H9 (cell line): ENCODE results near the gene EXOC6. TPM values are rescaled to one million over a fixed set of nuclear protein-coding genes. Genes with fewer than 3 reads are reported as not detected.

Experiments used
- DNase-seq: peaks from one replicate; pipeline ENCODE4 v3.0.0-alpha.2; 2017
- H2AFZ ChIP-seq: one replicate; pipeline ENCODE4 v1.6.1; 2013; ENCODE audit warnings: mild to moderate bottlenecking, low read length, control low read depth, moderate library complexity
- H2AK5ac ChIP-seq: 2 replicates; pipeline ENCODE4 v1.6.1; 2013; ENCODE audit warnings: low read length, control low read depth, mixed read lengths; ENCODE audit not compliant: insufficient read length
- H2BK120ac ChIP-seq: one replicate; pipeline ENCODE4 v1.6.1; 2013; ENCODE audit warnings: low read depth, mild to moderate bottlenecking, low read length, control low read depth, inconsistent platforms; ENCODE audit not compliant: poor library complexity, severe bottlenecking
- H2BK12ac ChIP-seq: 2 replicates; pipeline ENCODE4 v1.6.1; 2013; ENCODE audit warnings: low read length, control low read depth, mixed read lengths, low read depth; ENCODE audit not compliant: insufficient read length
- H2BK15ac ChIP-seq: 2 replicates; pipeline ENCODE4 v1.6.1; 2013; ENCODE audit warnings: low read depth, low read length, control low read depth
- H2BK20ac ChIP-seq: one replicate; pipeline ENCODE4 v1.6.1; 2013; ENCODE audit warnings: low read depth, mild to moderate bottlenecking, low read length, control low read depth, inconsistent platforms; ENCODE audit not compliant: poor library complexity, severe bottlenecking
- H2BK5ac ChIP-seq: 2 replicates; pipeline ENCODE4 v1.6.1; 2013; ENCODE audit warnings: low read length, control low read depth, mixed read lengths; ENCODE audit not compliant: insufficient read length
- H3K14ac ChIP-seq: 2 replicates; pipeline ENCODE4 v1.6.1; 2013; ENCODE audit warnings: low read length, control low read depth; ENCODE audit not compliant: insufficient read depth
- H3K18ac ChIP-seq: 2 replicates; pipeline ENCODE4 v1.6.1; 2013; ENCODE audit warnings: low read depth, mild to moderate bottlenecking, mixed read lengths, low read length, control low read depth; ENCODE audit not compliant: insufficient read length
- H3K23ac ChIP-seq: 2 replicates; pipeline ENCODE4 v1.6.1; 2013; ENCODE audit warnings: low read length, control low read depth, mixed read lengths, low read depth; ENCODE audit not compliant: insufficient read length
- H3K23me2 ChIP-seq: 2 replicates; pipeline ENCODE4 v1.6.1; 2013; ENCODE audit warnings: low read depth, mild to moderate bottlenecking, mixed read lengths, low read length, control low read depth; ENCODE audit not compliant: insufficient read length, poor library complexity, severe bottlenecking
- H3K27ac ChIP-seq: 2 replicates; pipeline ENCODE4 v1.5.1; 2013; ENCODE audit warnings: low read length, control low read depth, mixed read lengths, low read depth; ENCODE audit not compliant: insufficient read length
- H3K27me3 ChIP-seq: 2 replicates; pipeline ENCODE4 v1.6.1; 2013; ENCODE audit warnings: low read length, control low read depth, inconsistent platforms; ENCODE audit not compliant: insufficient read depth
- H3K4ac ChIP-seq: 2 replicates; pipeline ENCODE4 v1.6.1; 2013; ENCODE audit warnings: low read depth, mild to moderate bottlenecking, control low read depth, inconsistent platforms, low read length, moderate library complexity
- H3K4me1 ChIP-seq: 2 replicates; pipeline ENCODE4 v1.6.1; 2013; ENCODE audit warnings: low read length, control low read depth, inconsistent platforms; ENCODE audit not compliant: insufficient read depth
- H3K4me2 ChIP-seq: 2 replicates; pipeline ENCODE4 v1.6.1; 2013; ENCODE audit warnings: low read length, control low read depth, mixed read lengths; ENCODE audit not compliant: insufficient read length, insufficient read depth
- H3K56ac ChIP-seq: 2 replicates; pipeline ENCODE4 v1.6.1; 2013; ENCODE audit warnings: low read depth, mild to moderate bottlenecking, mixed read lengths, low read length, control low read depth; ENCODE audit not compliant: insufficient read length
- H3K79me1 ChIP-seq: 2 replicates; pipeline ENCODE4 v1.6.1; 2013; ENCODE audit warnings: low read depth, mild to moderate bottlenecking, moderate library complexity, low read length, control low read depth, inconsistent platforms; ENCODE audit not compliant: insufficient read depth, poor library complexity, severe bottlenecking
- H3K79me2 ChIP-seq: 2 replicates; pipeline ENCODE4 v1.6.1; 2013; ENCODE audit warnings: low read length, control low read depth, inconsistent platforms; ENCODE audit not compliant: insufficient read depth
- H3K9ac ChIP-seq: 2 replicates; pipeline ENCODE4 v1.6.1; 2013; ENCODE audit warnings: low read length, control low read depth, mixed read lengths; ENCODE audit not compliant: insufficient read length; ENCODE audit errors: extremely low read depth
- H3K9me3 ChIP-seq: one replicate; pipeline ENCODE4 v1.6.1; 2013; ENCODE audit warnings: low read depth, low read length, inconsistent platforms; ENCODE audit not compliant: control insufficient read depth
- H3T11ph ChIP-seq: one replicate; pipeline ENCODE4 v1.6.1; 2013; ENCODE audit warnings: mild to moderate bottlenecking, low read length, control low read depth, inconsistent platforms
- H4K20me1 ChIP-seq: one replicate; pipeline ENCODE4 v1.6.1; 2013; ENCODE audit not compliant: control insufficient read depth, insufficient read length, insufficient read depth
- H4K5ac ChIP-seq: 2 replicates; pipeline ENCODE4 v1.6.1; 2013; ENCODE audit warnings: low read depth, mild to moderate bottlenecking, mixed read lengths, low read length, control low read depth; ENCODE audit not compliant: insufficient read length
- H4K8ac ChIP-seq: replicated peaks from 2 replicates; pipeline ENCODE4 v1.6.1; 2013; ENCODE audit warnings: low read length, control low read depth, mixed read lengths, low read depth; ENCODE audit not compliant: insufficient read length
- H4K91ac ChIP-seq: 2 replicates; pipeline ENCODE4 v1.6.1; 2013; ENCODE audit warnings: low read depth, mild to moderate bottlenecking, moderate library complexity, mixed read lengths, low read length, control low read depth; ENCODE audit not compliant: insufficient read length
- H3K27ac Mint-ChIP-seq, 3 experiments: 2 replicates in 2 of 3; 3 replicates in 1 of 3; pipeline ENCODE4 v1.8.0; 2020 to 2021; ENCODE audit warnings: mixed read lengths in 3 of 3, mild to moderate bottlenecking in 1 of 3, moderate library complexity in 1 of 3
- H3K27me3 Mint-ChIP-seq: 2 replicates; pipeline ENCODE4 v1.8.0; 2021; ENCODE audit warnings: low read depth, mild to moderate bottlenecking, moderate library complexity, mixed read lengths
- H3K36me3 Mint-ChIP-seq, 3 experiments: 2 replicates in 2 of 3; 3 replicates in 1 of 3; pipeline ENCODE4 v1.8.0; 2020 to 2021; ENCODE audit warnings: low read depth in 3 of 3, mixed read lengths in 3 of 3; ENCODE audit not compliant: insufficient read depth in 1 of 3
- H3K4me1 Mint-ChIP-seq, 2 experiments: 2 replicates each; pipeline ENCODE4 v1.8.0; 2020; ENCODE audit warnings: mixed read lengths in 2 of 2
- H3K4me3 Mint-ChIP-seq, 2 experiments: 2 replicates in 1 of 2; 3 replicates in 1 of 2; pipeline ENCODE4 v1.8.0; 2020 to 2021; ENCODE audit warnings: mild to moderate bottlenecking in 2 of 2, mixed read lengths in 2 of 2, moderate library complexity in 1 of 2
- H3K9me3 Mint-ChIP-seq, 2 experiments: 2 replicates in 1 of 2; 3 replicates in 1 of 2; pipeline ENCODE4 v1.8.0; 2020; ENCODE audit warnings: mild to moderate bottlenecking in 2 of 2, mixed read lengths in 2 of 2, moderate library complexity in 1 of 2
- WGBS: extraction: QIAGEN DNeasy Blood & Tissue Kit; methylation state at CpG from one replicate; pipeline ENCODE4 v1.1.7; 2013; ENCODE audit warnings: missing lambda C conversion rate, low lambda C conversion rate, mixed read lengths; ENCODE audit not compliant: insufficient read length; ENCODE audit errors: extremely low coverage; 5-methylcytosine and 5-hydroxymethylcytosine counted together
- total RNA-seq: library from RNA; stranded (reverse); gene quantifications from 2 replicates; pipeline ENCODE4 v1.2.1, GENCODE V29; 2021
- TF ChIP-seq, protein P1 (sequence below): fragments of 200-600 bp; sonication (generic); conservative IDR thresholded peaks from 3 replicates; pipeline ENCODE4 v1.8.0; 2021; ENCODE audit warnings: antibody characterized with exemption, mild to moderate bottlenecking

The EXOC6 gene
- total RNA-seq, 1 experiment from 2014 or later: 9.0 TPM

DNA sequence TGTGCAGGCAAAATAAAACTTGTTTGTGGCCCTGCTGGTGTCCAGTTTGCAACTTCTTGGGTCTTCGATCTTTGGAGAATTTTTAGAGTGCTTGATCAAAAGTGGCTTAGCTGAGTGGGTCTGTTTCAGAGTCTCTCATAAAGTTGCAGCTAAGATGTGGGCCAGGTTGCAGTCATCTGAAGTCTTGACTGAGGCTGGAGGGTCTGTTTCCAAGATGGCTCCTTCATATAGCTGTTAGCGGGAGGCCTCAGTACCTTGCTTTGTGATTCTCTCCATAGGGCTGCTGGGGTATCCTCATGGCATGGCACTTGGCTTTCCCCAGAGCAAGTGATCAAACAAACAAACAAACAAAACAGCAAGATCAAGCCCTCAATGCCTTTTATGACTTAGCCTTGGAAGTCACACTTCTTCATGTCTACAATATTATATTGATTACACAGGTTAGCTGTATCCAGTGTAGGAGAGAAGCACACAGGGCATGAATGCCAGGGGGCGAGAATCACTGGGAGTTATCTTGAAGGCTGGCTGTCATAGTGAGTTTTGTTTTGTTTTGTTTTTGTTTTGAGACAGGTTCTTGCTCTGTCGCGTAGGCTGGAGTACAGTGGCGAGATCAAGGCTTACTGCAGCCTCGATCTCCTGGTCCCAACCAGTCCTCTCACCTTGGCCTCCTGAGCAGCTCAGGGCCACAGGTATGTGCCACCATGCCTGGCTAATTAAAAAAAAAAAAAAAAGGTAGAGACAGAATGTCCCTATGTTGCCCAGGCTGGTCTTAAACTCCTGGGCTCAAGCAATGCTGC, 235.6 kb downstream of the EXOC6 start:
- no peak overlapping the region for H3K56ac ChIP-seq
- H2BK5ac ChIP-seq: no peak overlapping the region
- H3K9me3 ChIP-seq: no peaks in the 10 kb centered on the region
- H3K4me2 ChIP-seq: no peak overlapping the region
- TF ChIP-seq, protein P1, sequence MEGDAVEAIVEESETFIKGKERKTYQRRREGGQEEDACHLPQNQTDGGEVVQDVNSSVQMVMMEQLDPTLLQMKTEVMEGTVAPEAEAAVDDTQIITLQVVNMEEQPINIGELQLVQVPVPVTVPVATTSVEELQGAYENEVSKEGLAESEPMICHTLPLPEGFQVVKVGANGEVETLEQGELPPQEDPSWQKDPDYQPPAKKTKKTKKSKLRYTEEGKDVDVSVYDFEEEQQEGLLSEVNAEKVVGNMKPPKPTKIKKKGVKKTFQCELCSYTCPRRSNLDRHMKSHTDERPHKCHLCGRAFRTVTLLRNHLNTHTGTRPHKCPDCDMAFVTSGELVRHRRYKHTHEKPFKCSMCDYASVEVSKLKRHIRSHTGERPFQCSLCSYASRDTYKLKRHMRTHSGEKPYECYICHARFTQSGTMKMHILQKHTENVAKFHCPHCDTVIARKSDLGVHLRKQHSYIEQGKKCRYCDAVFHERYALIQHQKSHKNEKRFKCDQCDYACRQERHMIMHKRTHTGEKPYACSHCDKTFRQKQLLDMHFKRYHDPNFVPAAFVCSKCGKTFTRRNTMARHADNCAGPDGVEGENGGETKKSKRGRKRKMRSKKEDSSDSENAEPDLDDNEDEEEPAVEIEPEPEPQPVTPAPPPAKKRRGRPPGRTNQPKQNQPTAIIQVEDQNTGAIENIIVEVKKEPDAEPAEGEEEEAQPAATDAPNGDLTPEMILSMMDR: no peak
- no peaks in the 10 kb centered on the region for H4K20me1 ChIP-seq
- H2AFZ ChIP-seq: no peak overlapping the region
- H3K14ac ChIP-seq: no peak overlapping the region
- H3K79me2 ChIP-seq: no peaks in the 10 kb centered on the region
- H3K4me1 ChIP-seq: peaks cover 5% of the 10 kb centered on the region; the same call in 1 of the 2 replicates
- no peak for DNase-seq
- no peaks in the 10 kb centered on the region for H3K79me1 ChIP-seq
- no peak overlapping the region for H3K18ac ChIP-seq
- H3K27me3 ChIP-seq: no peaks in the 10 kb centered on the region; the same call in 1 of the 2 replicates
- no peak overlapping the region for H2BK15ac ChIP-seq
- H2AK5ac ChIP-seq: no peak overlapping the region
- H4K91ac ChIP-seq: no peak overlapping the region
- H3K4ac ChIP-seq: no peak overlapping the region
- Mint-ChIP-seq H3K27me3 (peaks cover 6% of the 10 kb centered on the region), H3K27ac (no peak overlapping the region; a peak in 1 of 7 replicates), H3K36me3 (no peaks in the 10 kb centered on the region; a peak in 1 of 7 replicates), H3K9me3 (no peaks in the 10 kb centered on the region), H3K4me3 (no peak overlapping the region), H3K4me1 (peaks cover 42 to 43% of the 10 kb centered on the region in 2 experiments)
- no peak overlapping the region for H2BK20ac ChIP-seq
- H4K8ac ChIP-seq: no peak overlapping the region
- H3K23me2 ChIP-seq: no peaks in the 10 kb centered on the region
- H4K5ac ChIP-seq: no peak overlapping the region
- no peak overlapping the region for H3T11ph ChIP-seq
- H2BK12ac ChIP-seq: no peak overlapping the region
- no peak overlapping the region for H3K9ac ChIP-seq
- H2BK120ac ChIP-seq: no peak overlapping the region
- H3K23ac ChIP-seq: no peak overlapping the region
- no CpG with 5 or more reads among the region's 7 CpGs for whole genome bisulfite sequencing
- no peak overlapping the region for H3K27ac ChIP-seq
